ENCODE results near the gene DGKA.

DGKA gene

GRCh38 chr12:55933799-55934742 lies 3.1 kb downstream of the DGKA start:
- Histone ChIP-seq H3K9me3 (ENCODE audit: low read depth, low read length) (no peaks in the 10 kb centered on the region), H3K4me3 (no peak overlapping the region), H3K9ac (ENCODE audit: insufficient read length) (no peak overlapping the region), H3K27ac (no peak overlapping the region), H3K36me3 (ENCODE audit: insufficient read depth, low read length) (no peaks in the 10 kb centered on the region)
- no peak for DNase-seq (ENCODE audit: low read depth, low spot score)
- no peak for TF ChIP-seq FOXP2 (optimal IDR thresholded peaks at IDR 0.05; ENCODE audit: control extremely low read depth, extremely low read length, insufficient read depth)
- no peak for TF ChIP-seq POLR2AphosphoS5 (IDR thresholded peaks at IDR 0.05; ENCODE audit: borderline replicate concordance, low read depth, low read length)
- no peak for TF ChIP-seq EZH2 (IDR thresholded peaks at IDR 0.05)

- H3K4me3 ChIP-seq: no peak overlapping the region
- no peak overlapping the region for H3K27ac ChIP-seq
- no peaks in the 10 kb centered on the region for H3K36me3 ChIP-seq (ENCODE audit: insufficient read depth, low read length)
- H3K9me3 ChIP-seq (ENCODE audit: low read depth, low read length): no peaks in the 10 kb centered on the region
- DNase-seq (ENCODE audit: low read depth, low spot score): no peak
- H3K9ac ChIP-seq (ENCODE audit: insufficient read length): no peak overlapping the region
- TF ChIP-seq POLR2AphosphoS5 (IDR thresholded peaks at IDR 0.05; ENCODE audit: borderline replicate concordance, low read depth, low read length): no peak
- TF ChIP-seq FOXP2 (optimal IDR thresholded peaks at IDR 0.05; ENCODE audit: control extremely low read depth, extremely low read length, insufficient read depth): no peak
- TF ChIP-seq EZH2 (IDR thresholded peaks at IDR 0.05): no peak
Measured at GRCh38 chr12:55934773-55935172, 3.8 kb downstream of the DGKA start.

- Histone ChIP-seq H3K4me3 (no peak overlapping the region), H3K27ac (no peak overlapping the region), H3K9me3 (ENCODE audit: low read depth, low read length) (no peaks in the 10 kb centered on the region), H3K36me3 (ENCODE audit: insufficient read depth, low read length) (no peaks in the 10 kb centered on the region), H3K9ac (ENCODE audit: insufficient read length) (no peak overlapping the region)
- DNase-seq (ENCODE audit: low read depth, low spot score): no peak
- TF ChIP-seq POLR2AphosphoS5 (IDR thresholded peaks at IDR 0.05; ENCODE audit: borderline replicate concordance, low read depth, low read length) (no peak), EZH2 (IDR thresholded peaks at IDR 0.05) (no peak), FOXP2 (optimal IDR thresholded peaks at IDR 0.05; ENCODE audit: control extremely low read depth, extremely low read length, insufficient read depth) (no peak)
Measured at GRCh38 chr12:55935738-55936151, 4.8 kb downstream of the DGKA start.

GRCh38 chr12:55937981-55938380 lies 7.0 kb downstream of the DGKA start:
- Histone ChIP-seq H3K36me3 (ENCODE audit: insufficient read depth, low read length) (no peaks in the 10 kb centered on the region), H3K9ac (ENCODE audit: insufficient read length) (no peak overlapping the region), H3K27ac (no peak overlapping the region), H3K9me3 (ENCODE audit: low read depth, low read length) (no peaks in the 10 kb centered on the region), H3K4me3 (no peak overlapping the region)
- TF ChIP-seq FOXP2 (optimal IDR thresholded peaks at IDR 0.05; ENCODE audit: control extremely low read depth, extremely low read length, insufficient read depth) (no peak), POLR2AphosphoS5 (IDR thresholded peaks at IDR 0.05; ENCODE audit: borderline replicate concordance, low read depth, low read length) (no peak), EZH2 (IDR thresholded peaks at IDR 0.05) (no peak)
- DNase-seq (ENCODE audit: low read depth, low spot score): no peak

DNA sequence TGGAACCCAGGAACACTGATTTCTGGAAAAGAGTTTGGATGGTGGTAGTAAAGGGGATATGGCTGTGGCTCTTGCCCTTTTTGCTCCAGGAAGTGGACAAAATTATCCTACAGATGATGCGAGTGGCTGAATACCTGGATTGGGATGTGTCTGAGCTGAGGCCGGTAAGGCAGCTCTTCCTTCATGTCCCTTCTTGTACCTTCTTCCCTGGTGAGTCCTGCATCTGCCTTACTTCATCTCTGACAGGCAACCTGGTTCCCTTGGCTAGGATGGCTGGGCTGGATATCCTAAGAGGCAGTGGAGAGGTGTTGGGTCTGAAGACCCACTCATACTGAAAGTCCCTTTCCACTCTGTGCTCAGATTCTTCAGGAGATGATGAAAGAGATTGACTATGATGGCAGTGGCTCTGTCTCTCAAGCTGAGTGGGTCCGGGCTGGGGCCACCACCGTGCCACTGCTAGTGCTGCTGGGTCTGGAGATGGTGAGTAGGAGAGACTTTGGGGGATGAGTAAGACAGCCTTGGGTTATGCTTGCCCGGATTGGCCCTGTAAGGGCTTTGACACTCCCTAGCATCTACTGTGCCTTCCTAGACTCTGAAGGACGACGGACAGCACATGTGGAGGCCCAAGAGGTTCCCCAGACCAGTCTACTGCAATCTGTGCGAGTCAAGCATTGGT lies 8.0 kb downstream of the DGKA start:
- TF ChIP-seq POLR2AphosphoS5 (IDR thresholded peaks at IDR 0.05; ENCODE audit: borderline replicate concordance, low read depth, low read length) (no peak), FOXP2 (optimal IDR thresholded peaks at IDR 0.05; ENCODE audit: control extremely low read depth, extremely low read length, insufficient read depth) (no peak), EZH2 (IDR thresholded peaks at IDR 0.05) (no peak)
- H3K27ac ChIP-seq: no peak overlapping the region
- no peaks in the 10 kb centered on the region for H3K9me3 ChIP-seq (ENCODE audit: low read depth, low read length)
- DNase-seq (ENCODE audit: low read depth, low spot score): no peak
- no peak overlapping the region for H3K4me3 ChIP-seq
- H3K9ac ChIP-seq (ENCODE audit: insufficient read length): no peak overlapping the region
- H3K36me3 ChIP-seq (ENCODE audit: insufficient read depth, low read length): no peaks in the 10 kb centered on the region

DNA sequence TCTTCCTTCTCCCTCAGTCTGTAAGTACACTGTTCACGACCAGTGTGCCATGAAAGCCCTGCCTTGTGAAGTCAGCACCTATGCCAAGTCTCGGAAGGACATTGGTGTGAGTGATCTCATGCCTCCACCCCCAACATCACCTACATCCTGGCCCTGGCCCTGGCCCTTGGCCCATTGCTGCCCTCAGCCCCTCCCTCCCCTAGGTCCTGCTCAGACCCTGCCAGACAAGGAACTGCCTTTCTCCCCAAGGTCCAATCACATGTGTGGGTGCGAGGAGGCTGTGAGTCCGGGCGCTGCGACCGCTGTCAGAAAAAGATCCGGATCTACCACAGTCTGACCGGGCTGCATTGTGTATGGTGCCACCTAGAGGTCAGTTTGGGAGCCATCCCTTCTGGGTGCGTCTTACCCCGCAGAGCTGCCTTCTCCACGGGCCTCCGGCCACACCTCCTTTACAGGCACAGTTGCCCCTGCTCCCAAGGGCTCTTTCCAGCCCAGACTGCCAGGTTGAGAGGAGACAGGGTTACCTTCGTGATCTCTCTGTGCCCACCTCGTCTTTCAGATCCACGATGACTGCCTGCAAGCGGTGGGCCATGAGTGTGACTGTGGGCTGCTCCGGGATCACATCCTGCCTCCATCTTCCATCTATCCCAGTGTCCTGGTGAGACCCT lies 9.2 kb downstream of the DGKA start:
- no peaks in the 10 kb centered on the region for H3K9me3 ChIP-seq (ENCODE audit: low read depth, low read length)
- H3K36me3 ChIP-seq (ENCODE audit: insufficient read depth, low read length): no peaks in the 10 kb centered on the region
- no peak for DNase-seq (ENCODE audit: low read depth, low spot score)
- H3K27ac ChIP-seq: no peak overlapping the region
- TF ChIP-seq EZH2 (IDR thresholded peaks at IDR 0.05): no peak
- peak; percentile 57 for TF ChIP-seq FOXP2 (optimal IDR thresholded peaks at IDR 0.05; ENCODE audit: control extremely low read depth, extremely low read length, insufficient read depth)
- no peak for TF ChIP-seq POLR2AphosphoS5 (IDR thresholded peaks at IDR 0.05; ENCODE audit: borderline replicate concordance, low read depth, low read length)
- H3K9ac ChIP-seq (ENCODE audit: insufficient read length): no peak overlapping the region
- peak overlapping the region; percentile 30 for H3K4me3 ChIP-seq

- Histone ChIP-seq H3K27ac (no peak overlapping the region), H3K9ac (ENCODE audit: insufficient read length) (no peak overlapping the region), H3K9me3 (ENCODE audit: low read depth, low read length) (no peaks in the 10 kb centered on the region), H3K4me3 (no peak overlapping the region), H3K36me3 (ENCODE audit: insufficient read depth, low read length) (no peaks in the 10 kb centered on the region)
- TF ChIP-seq POLR2AphosphoS5 (IDR thresholded peaks at IDR 0.05; ENCODE audit: borderline replicate concordance, low read depth, low read length): no peak
- no peak for TF ChIP-seq FOXP2 (optimal IDR thresholded peaks at IDR 0.05; ENCODE audit: control extremely low read depth, extremely low read length, insufficient read depth)
- no peak for TF ChIP-seq EZH2 (IDR thresholded peaks at IDR 0.05)
- DNase-seq (ENCODE audit: low read depth, low spot score): no peak
Measured at GRCh38 chr12:55942055-55942454, 11.1 kb downstream of the DGKA start.

DNA sequence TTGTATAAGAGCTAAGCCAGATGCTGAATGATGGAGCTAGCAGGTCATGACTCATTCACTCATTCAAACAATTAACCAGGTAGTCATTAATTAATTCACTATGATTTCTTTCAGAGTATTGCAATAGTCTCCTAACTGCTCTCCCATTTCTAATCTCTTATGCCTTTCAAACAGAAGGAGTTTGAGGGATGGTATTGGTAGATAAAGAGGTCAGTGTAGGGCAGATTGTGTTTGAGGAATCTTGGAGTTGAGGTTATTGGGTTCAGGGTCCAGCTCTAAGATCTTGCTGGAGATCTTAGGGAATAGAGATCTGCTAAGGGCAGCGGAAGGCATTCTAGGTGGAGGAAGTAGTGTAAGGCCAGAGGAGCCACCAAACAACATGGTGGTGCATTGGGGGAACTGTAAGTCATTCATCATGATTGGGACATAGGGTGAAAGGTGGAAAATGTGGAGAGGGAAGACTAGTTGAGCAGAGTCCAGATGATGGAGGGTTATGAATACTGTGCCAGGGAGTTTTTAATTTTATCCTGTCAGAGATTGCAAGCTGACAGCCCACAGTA lies 11.7 kb downstream of the DGKA start:
- H3K36me3 ChIP-seq (ENCODE audit: insufficient read depth, low read length): no peaks in the 10 kb centered on the region
- no peak overlapping the region for H3K9ac ChIP-seq (ENCODE audit: insufficient read length)
- no peaks in the 10 kb centered on the region for H3K9me3 ChIP-seq (ENCODE audit: low read depth, low read length)
- no peak overlapping the region for H3K4me3 ChIP-seq
- no peak overlapping the region for H3K27ac ChIP-seq
- DNase-seq (ENCODE audit: low read depth, low spot score): no peak
- TF ChIP-seq EZH2 (IDR thresholded peaks at IDR 0.05) (no peak), POLR2AphosphoS5 (IDR thresholded peaks at IDR 0.05; ENCODE audit: borderline replicate concordance, low read depth, low read length) (no peak)
